Measurements from ENCODE around the gene GPR18.
"Not testable (repeated sequence)": the region's sequence is repeated elsewhere in the genome, so short reads cannot be mapped to it uniquely, and the experiment has no call there.

The GPR18 gene

GRCh38 chr13:99256283-99256682 is 1.9 kb downstream of the GPR18 start:
- H3K4me3 ChIP-seq, result no peak overlapping the region
- no peaks in the 10 kb centered on the region for H3K27me3 ChIP-seq (ENCODE audit: low read depth)
- H3K4me1 ChIP-seq, result peaks cover 8% of the 10 kb centered on the region
- DNase-seq (ENCODE audit: low spot score in 2 of 2), result no peak
- H3K36me3 ChIP-seq (replicated peaks), result peaks cover 5% of the 10 kb centered on the region; the same call in 1 of the 2 replicates
- in situ Hi-C loops (cut with MboI; ENCODE audit: low sequenced_read_pairs), result no loop called here
- no peaks in the 10 kb centered on the region for H3K9me3 ChIP-seq

DNA sequence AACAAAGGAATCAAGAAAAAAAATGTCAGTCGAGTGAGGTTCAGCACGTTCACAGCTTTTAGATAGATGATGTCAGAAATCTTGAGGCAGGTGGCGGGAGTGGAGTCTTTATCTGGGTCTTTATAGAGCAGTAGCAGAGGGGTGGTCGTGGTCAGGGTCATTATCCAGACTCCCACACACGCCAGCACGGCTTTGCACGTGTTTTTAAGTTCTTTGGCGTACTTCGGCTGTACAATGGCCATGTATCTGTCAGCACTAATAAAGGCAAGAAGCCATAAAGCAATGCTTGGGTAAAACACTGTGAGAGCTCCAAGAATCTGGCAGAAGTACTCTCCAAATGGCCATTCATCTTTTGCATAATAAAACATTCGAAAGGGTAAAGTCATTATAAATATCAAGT is 2.9 kb downstream of the GPR18 start:
- Histone ChIP-seq H3K27me3 (ENCODE audit: low read depth) (no peaks in the 10 kb centered on the region), H3K36me3 (replicated peaks) (peaks cover 5% of the 10 kb centered on the region; the same call in 1 of the 2 replicates), H3K9me3 (no peaks in the 10 kb centered on the region), H3K4me3 (no peak overlapping the region), H3K4me1 (peaks cover 19% of the 10 kb centered on the region)
- no peak for DNase-seq (ENCODE audit: low spot score in 2 of 2)
- in situ Hi-C loops (cut with MboI; ENCODE audit: low sequenced_read_pairs), result no loop called here

GRCh38 chr13:99254830-99255229 is 3.3 kb downstream of the GPR18 start:
- Histone ChIP-seq H3K36me3 (replicated peaks) (peaks cover 5% of the 10 kb centered on the region; the same call in 1 of the 2 replicates), H3K4me3 (no peak overlapping the region), H3K4me1 (peaks cover 23% of the 10 kb centered on the region), H3K27me3 (ENCODE audit: low read depth) (no peaks in the 10 kb centered on the region), H3K9me3 (no peaks in the 10 kb centered on the region)
- in situ Hi-C loops (cut with MboI; ENCODE audit: low sequenced_read_pairs), result no loop called here
- DNase-seq (ENCODE audit: low spot score in 2 of 2), result no peak

- in situ Hi-C loops (cut with MboI; ENCODE audit: low sequenced_read_pairs), result no loop called here
- Histone ChIP-seq H3K36me3 (replicated peaks) (peaks cover 8% of the 10 kb centered on the region; the same call in 1 of the 2 replicates), H3K9me3 (no peaks in the 10 kb centered on the region), H3K27me3 (ENCODE audit: low read depth) (no peaks in the 10 kb centered on the region), H3K4me1 (peaks cover 24% of the 10 kb centered on the region), H3K4me3 (no peak overlapping the region)
- DNase-seq (ENCODE audit: low spot score in 2 of 2), result no peak
Observed at GRCh38 chr13:99251921-99252320, 6.3 kb downstream of the GPR18 start.

DNA sequence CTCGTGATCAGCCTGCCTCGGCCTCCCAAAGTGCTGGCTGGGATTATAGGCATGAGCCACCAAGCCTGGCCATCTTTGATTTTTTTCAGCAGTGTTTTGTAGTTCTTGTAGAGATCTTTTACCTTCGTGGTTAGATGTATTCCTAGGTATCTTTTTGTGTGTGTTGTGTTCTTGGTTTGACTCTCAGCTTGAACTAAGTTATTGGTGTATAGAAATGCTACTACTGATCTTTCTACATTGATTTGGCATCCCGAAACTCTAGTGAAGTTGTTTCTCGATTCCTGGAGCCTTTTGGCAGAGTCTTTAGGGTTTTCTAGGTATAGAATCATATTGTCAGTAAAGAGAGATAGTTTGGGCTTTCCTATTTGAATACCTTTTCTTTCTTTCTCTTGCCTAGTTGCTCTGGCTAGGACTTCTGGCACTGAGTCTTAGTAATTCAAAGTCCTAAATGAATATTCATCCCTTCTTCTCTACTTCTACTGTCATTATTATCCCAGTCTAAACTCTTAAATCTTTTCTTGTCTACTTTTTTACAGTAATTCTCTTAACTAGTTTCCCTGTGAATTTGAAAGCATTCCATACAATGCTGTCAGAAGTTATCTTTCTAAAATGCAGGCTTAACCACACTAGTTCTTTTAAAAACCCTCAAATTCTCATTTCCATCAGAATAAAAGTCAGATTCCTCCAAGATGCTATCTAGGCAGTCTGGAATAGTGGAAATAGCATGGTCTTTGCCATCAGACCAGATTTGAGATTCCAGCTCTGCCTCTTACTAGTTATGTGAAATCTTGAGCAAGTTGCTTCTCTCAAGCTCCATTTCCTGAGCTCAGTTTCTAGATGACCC is 7.0 kb downstream of the GPR18 start:
- H3K36me3 ChIP-seq (replicated peaks), result peaks cover 8% of the 10 kb centered on the region; the same call in 1 of the 2 replicates
- in situ Hi-C loops (cut with MboI; ENCODE audit: low sequenced_read_pairs), result no loop called here
- DNase-seq (ENCODE audit: low spot score in 2 of 2), result peak in 1 of 2 experiments; percentile 89

GRCh38 chr13:99249606-99250005 is 8.6 kb downstream of the GPR18 start:
- in situ Hi-C loops (cut with MboI; ENCODE audit: low sequenced_read_pairs); H3K9me3 ChIP-seq; H3K36me3 ChIP-seq (replicated peaks); H3K27me3 ChIP-seq (ENCODE audit: low read depth); H3K4me3 ChIP-seq; DNase-seq (ENCODE audit: low spot score in 2 of 2): not testable (repeated sequence)
- H3K4me1 ChIP-seq, result peaks cover 24% of the 10 kb centered on the region

More for the DNA sequence above, 7.0 kb downstream of the GPR18 start:
- Histone ChIP-seq H3K4me1 (peaks cover 24% of the 10 kb centered on the region), H3K27me3 (ENCODE audit: low read depth) (no peaks in the 10 kb centered on the region), H3K4me3 (no peak overlapping the region), H3K9me3 (no peaks in the 10 kb centered on the region)

- H3K36me3 ChIP-seq (replicated peaks); in situ Hi-C loops (cut with MboI; ENCODE audit: low sequenced_read_pairs); DNase-seq (ENCODE audit: low spot score in 2 of 2): not testable (repeated sequence)
Observed at GRCh38 chr13:99249178-99249577, 9.0 kb downstream of the GPR18 start.

DNA sequence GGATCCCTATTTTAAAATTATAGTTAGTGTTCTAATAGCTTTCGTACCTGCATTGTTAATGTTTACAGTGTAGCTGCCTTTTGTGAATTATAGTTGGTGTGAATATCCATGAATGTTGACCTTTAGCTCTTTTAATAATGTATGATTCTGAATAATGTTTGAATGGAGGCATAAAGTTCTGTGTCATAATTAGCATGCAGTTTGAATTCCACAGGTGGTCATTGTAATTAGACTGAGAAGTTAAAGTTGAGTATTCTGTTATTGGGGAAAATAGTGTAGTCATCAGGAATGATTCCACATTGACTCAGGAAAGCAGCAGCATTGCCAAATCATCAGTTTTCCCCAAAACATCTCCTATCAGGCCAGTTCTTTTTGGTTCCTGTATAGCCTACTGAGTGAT is 12.1 kb downstream of the GPR18 start:
- in situ Hi-C loops (cut with MboI; ENCODE audit: low sequenced_read_pairs), result no loop called here
- no peak for DNase-seq (ENCODE audit: low spot score in 2 of 2)
- no peak overlapping the region for H3K4me3 ChIP-seq
- peaks cover 13% of the 10 kb centered on the region for H3K4me1 ChIP-seq
- H3K27me3 ChIP-seq (ENCODE audit: low read depth), result no peaks in the 10 kb centered on the region
- no peaks in the 10 kb centered on the region for H3K9me3 ChIP-seq
- peaks cover 12% of the 10 kb centered on the region; the same call in 1 of the 2 replicates for H3K36me3 ChIP-seq (replicated peaks)

More at GRCh38 chr13:99249178-99249577, 9.0 kb downstream of the GPR18 start:
- H3K27me3 ChIP-seq (ENCODE audit: low read depth); H3K4me3 ChIP-seq; H3K9me3 ChIP-seq: not testable (repeated sequence)
- peaks cover 24% of the 10 kb centered on the region for H3K4me1 ChIP-seq

GRCh38 chr13:99237981-99238662 is 20.1 kb downstream of the GPR18 start:
- no peak for DNase-seq (ENCODE audit: low spot score in 2 of 2)
- Histone ChIP-seq H3K9me3 (no peaks in the 10 kb centered on the region), H3K36me3 (replicated peaks) (peaks cover 20% of the 10 kb centered on the region), H3K4me3 (no peak overlapping the region), H3K27me3 (ENCODE audit: low read depth) (no peaks in the 10 kb centered on the region), H3K4me1 (peaks cover 18% of the 10 kb centered on the region)
- in situ Hi-C loops (cut with MboI; ENCODE audit: low sequenced_read_pairs), result no loop called here

DNA sequence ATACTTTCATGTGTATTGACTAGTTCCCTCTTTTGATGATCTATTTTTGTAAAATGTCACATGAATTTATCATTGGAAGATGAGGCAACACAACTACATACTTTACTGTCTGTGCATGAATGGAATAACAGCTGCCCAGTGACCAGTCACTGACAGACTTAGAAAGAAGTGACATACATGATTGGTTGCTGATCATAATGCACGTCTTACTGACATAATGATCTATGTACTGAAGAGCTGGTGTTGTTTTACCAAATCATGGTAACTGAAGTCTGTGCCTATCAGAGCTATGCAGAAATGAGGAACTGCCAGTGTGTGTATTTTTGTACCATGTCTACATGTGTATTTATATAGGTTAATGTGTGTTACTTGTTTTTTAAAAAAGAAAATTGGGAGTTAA is 26.5 kb downstream of the GPR18 start:
- in situ Hi-C loops (cut with MboI; ENCODE audit: low sequenced_read_pairs), result no loop called here
- DNase-seq (ENCODE audit: low spot score in 2 of 2), result no peak
- H3K4me1 ChIP-seq, result peaks cover 21% of the 10 kb centered on the region
- no peaks in the 10 kb centered on the region for H3K27me3 ChIP-seq (ENCODE audit: low read depth)
- no peaks in the 10 kb centered on the region for H3K36me3 ChIP-seq (replicated peaks)
- H3K4me3 ChIP-seq, result no peak overlapping the region
- H3K9me3 ChIP-seq, result no peaks in the 10 kb centered on the region

DNA sequence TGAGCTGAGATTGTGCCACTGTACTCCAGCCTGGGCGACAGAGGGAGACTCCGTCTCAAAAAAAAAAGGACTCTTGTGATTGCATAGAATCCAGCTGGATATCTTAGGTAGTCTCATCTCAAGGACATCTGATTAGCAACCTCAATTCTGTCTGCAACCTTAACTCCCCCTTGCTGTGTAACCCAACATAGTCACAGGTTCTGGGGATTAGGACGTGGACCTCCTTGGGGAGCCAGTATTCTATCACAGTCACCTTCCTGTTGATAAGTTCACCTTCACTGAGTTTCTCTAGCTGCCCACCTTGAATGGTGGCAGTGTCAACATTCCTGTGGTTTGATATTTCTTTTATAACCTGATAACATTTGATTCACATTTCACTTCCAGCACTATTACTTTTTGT is 27.2 kb downstream of the GPR18 start:
- Histone ChIP-seq H3K36me3 (replicated peaks) (no peaks in the 10 kb centered on the region), H3K27me3 (ENCODE audit: low read depth) (no peaks in the 10 kb centered on the region), H3K4me3 (no peak overlapping the region), H3K4me1 (peaks cover 16% of the 10 kb centered on the region), H3K9me3 (no peaks in the 10 kb centered on the region)
- in situ Hi-C loops (cut with MboI; ENCODE audit: low sequenced_read_pairs), result no loop called here
- no peak for DNase-seq (ENCODE audit: low spot score in 2 of 2)

GRCh38 chr13:99230588-99230987 is 27.6 kb downstream of the GPR18 start:
- peaks cover 12% of the 10 kb centered on the region for H3K4me1 ChIP-seq
- H3K9me3 ChIP-seq; H3K27me3 ChIP-seq (ENCODE audit: low read depth); in situ Hi-C loops (cut with MboI; ENCODE audit: low sequenced_read_pairs); H3K36me3 ChIP-seq (replicated peaks); DNase-seq (ENCODE audit: low spot score in 2 of 2); H3K4me3 ChIP-seq: not testable (repeated sequence)

GRCh38 chr13:99228737-99229691 is 29.2 kb downstream of the GPR18 start:
- Histone ChIP-seq H3K27me3 (ENCODE audit: low read depth) (no peaks in the 10 kb centered on the region), H3K36me3 (replicated peaks) (no peaks in the 10 kb centered on the region), H3K4me1 (peaks cover 3% of the 10 kb centered on the region), H3K9me3 (no peaks in the 10 kb centered on the region), H3K4me3 (no peak overlapping the region)
- no peak for DNase-seq (ENCODE audit: low spot score in 2 of 2)
- in situ Hi-C loops (cut with MboI; ENCODE audit: low sequenced_read_pairs), result no loop called here

Measured in HAP-1 (cell line).